Liver (tissue), 9 donors: Measurements from ENCODE around the gene C6orf132. TPM values are rescaled to one million over a fixed set of nuclear protein-coding genes. Genes with fewer than 3 reads are reported as not detected.

Experiments
- DNase-seq: peaks from one replicate; pipeline ENCODE4 v3.0.0-alpha.2; 2017; ENCODE audit warnings: low spot score
- H3K27ac ChIP-seq, 2 donors: one replicate each; pipeline ENCODE4 v1.7.0; 2013; ENCODE audit warnings: inconsistent platforms in 2 of 2, low read length in 2 of 2, control low read depth in 1 of 2, low read depth in 1 of 2, mild to moderate bottlenecking in 1 of 2
- H3K27me3 ChIP-seq, 4 donors: one replicate each; pipeline versions ENCODE4 v1.6.1 to v1.7.0; 2013; ENCODE audit warnings: low read length in 3 of 4, inconsistent platforms in 1 of 4, mild to moderate bottlenecking in 1 of 4, moderate library complexity in 1 of 4; ENCODE audit not compliant: control insufficient read depth in 4 of 4, insufficient read depth in 4 of 4
- H3K36me3 ChIP-seq, 4 donors: one replicate each; pipeline versions ENCODE4 v1.6.1 to v1.7.0; 2013; ENCODE audit warnings: low read length in 3 of 4, mild to moderate bottlenecking in 3 of 4, low read depth in 1 of 4, moderate library complexity in 1 of 4; ENCODE audit not compliant: control insufficient read depth in 4 of 4, insufficient read depth in 3 of 4
- H3K4me1 ChIP-seq, 4 donors: one replicate each; pipeline versions ENCODE4 v1.6.1 to v1.7.0; 2013; ENCODE audit warnings: low read length in 3 of 4, mild to moderate bottlenecking in 3 of 4, moderate library complexity in 1 of 4; ENCODE audit not compliant: control insufficient read depth in 4 of 4, insufficient read depth in 4 of 4
- H3K4me3 ChIP-seq, 3 donors: one replicate each; pipeline versions ENCODE4 v1.6.1 to v1.7.0; 2013; ENCODE audit warnings: low read length in 3 of 3, control low read depth in 1 of 3, low read depth in 1 of 3, mild to moderate bottlenecking in 1 of 3
- H3K9ac ChIP-seq, 2 donors: one replicate each; pipeline ENCODE4 v1.7.0; 2013; ENCODE audit warnings: low read length in 2 of 2, mild to moderate bottlenecking in 2 of 2, moderate library complexity in 2 of 2, control low read depth in 1 of 2, low read depth in 1 of 2
- H3K9me3 ChIP-seq, 4 donors: one replicate each; pipeline versions ENCODE4 v1.6.1 to v1.7.0; 2013; ENCODE audit warnings: low read length in 3 of 4; ENCODE audit not compliant: control insufficient read depth in 4 of 4
- CTCF ChIP-seq: fragments of 150-350 bp; IDR thresholded peaks from 2 replicates; pipeline ENCODE4 v1.5.1; 2017; ENCODE audit warnings: improper control_type of control experiment, low read depth, low read length; ENCODE audit not compliant: missing input control
- EGR1 ChIP-seq, 2 donors: IDR thresholded peaks; 2 replicates each; pipeline ENCODE4 v1.6.1; 2016 to 2018; ENCODE audit warnings: antibody characterized with exemption in 2 of 2, low read depth in 2 of 2
- FOXA1 ChIP-seq: IDR thresholded peaks from 2 replicates; pipeline ENCODE4 v1.6.1; 2016; ENCODE audit warnings: antibody characterized with exemption
- FOXA2 ChIP-seq: IDR thresholded peaks from 2 replicates; pipeline ENCODE4 v1.6.1; 2016; ENCODE audit warnings: antibody characterized with exemption
- GABPA ChIP-seq, 2 donors: IDR thresholded peaks in 1 of 2; conservative IDR thresholded peaks in 1 of 2; 2 replicates each; pipeline ENCODE4 v1.6.1; 2016; ENCODE audit warnings: antibody characterized with exemption in 2 of 2, mild to moderate bottlenecking in 1 of 2, moderate library complexity in 1 of 2
- HNF4A ChIP-seq, 2 donors: conservative IDR thresholded peaks; 2 replicates each; pipeline ENCODE4 v1.6.1; 2016; ENCODE audit warnings: antibody characterized with exemption in 2 of 2, mild to moderate bottlenecking in 2 of 2
- JUND ChIP-seq, 2 donors: IDR thresholded peaks; 2 replicates each; pipeline ENCODE4 v1.6.1; 2016; ENCODE audit warnings: antibody characterized with exemption in 2 of 2
- NR2F2 ChIP-seq: IDR thresholded peaks from 2 replicates; pipeline ENCODE4 v1.6.1; 2016; ENCODE audit warnings: antibody characterized with exemption
- RAD21 ChIP-seq, 2 donors: IDR thresholded peaks; 2 replicates each; pipeline ENCODE4 v1.6.1; 2016; ENCODE audit warnings: antibody characterized with exemption in 2 of 2, mild to moderate bottlenecking in 2 of 2
- RXRA ChIP-seq, 2 donors: IDR thresholded peaks; 2 replicates each; pipeline ENCODE4 v1.6.1; 2017 to 2018; ENCODE audit warnings: antibody characterized with exemption in 2 of 2, mild to moderate bottlenecking in 1 of 2
- SP1 ChIP-seq: IDR thresholded peaks from 2 replicates; pipeline ENCODE4 v1.6.1; 2018; ENCODE audit warnings: antibody characterized with exemption, mild to moderate bottlenecking
- YY1 ChIP-seq: IDR thresholded peaks from 2 replicates; pipeline ENCODE4 v1.6.1; 2016; ENCODE audit warnings: antibody characterized with exemption, mild to moderate bottlenecking
- WGBS: extraction: QIAGEN DNeasy Blood & Tissue Kit; methylation state at CpG from one replicate; pipeline ENCODE4 v1.1.7; 2013; 5-methylcytosine and 5-hydroxymethylcytosine counted together
- polyA plus RNA-seq, 2 donors: library from polyadenylated mRNA; stranded (reverse) in 1 of 2; unstranded in 1 of 2; fragments of 200-250 nt in 1 of 2; fragments of >200 nt in 1 of 2; fragmentation: Nextera tagmentation in 1 of 2; extraction: Ambion mirVana in 1 of 2; gene quantifications; one replicate each; pipeline versions ENCODE4 v1.2.1 to v1.2.3, GENCODE V29; 2013 to 2015
- total RNA-seq, 2 donors: library from RNA; depleted of rRNA; stranded (reverse); fragments of >200 nt; gene quantifications; one replicate each; pipeline ENCODE4 v1.2.3, GENCODE V29; 2014
- TF ChIP-seq, protein P1 (sequence below): IDR thresholded peaks from 2 replicates; pipeline ENCODE4 v1.6.1; 2016; ENCODE audit warnings: antibody characterized with exemption, mild to moderate bottlenecking
- TF ChIP-seq, protein P2 (sequence below): IDR thresholded peaks from 2 replicates; pipeline ENCODE4 v1.6.1; 2016; ENCODE audit warnings: antibody characterized with exemption
- donor health status: healthy.
- donor health status: healthy.
- donor health status: healthy.
- donor health status: healthy.
- donor health status: healthy.

The C6orf132 gene
- total and polyA plus RNA-seq, 4 donors, result 0.07 to 0.25 (median 0.24) TPM; not detected in 1

GRCh38 chr6:42106112-42107023 lies 36.1 kb downstream of the C6orf132 start (continued):
- TF ChIP-seq, protein P1, sequence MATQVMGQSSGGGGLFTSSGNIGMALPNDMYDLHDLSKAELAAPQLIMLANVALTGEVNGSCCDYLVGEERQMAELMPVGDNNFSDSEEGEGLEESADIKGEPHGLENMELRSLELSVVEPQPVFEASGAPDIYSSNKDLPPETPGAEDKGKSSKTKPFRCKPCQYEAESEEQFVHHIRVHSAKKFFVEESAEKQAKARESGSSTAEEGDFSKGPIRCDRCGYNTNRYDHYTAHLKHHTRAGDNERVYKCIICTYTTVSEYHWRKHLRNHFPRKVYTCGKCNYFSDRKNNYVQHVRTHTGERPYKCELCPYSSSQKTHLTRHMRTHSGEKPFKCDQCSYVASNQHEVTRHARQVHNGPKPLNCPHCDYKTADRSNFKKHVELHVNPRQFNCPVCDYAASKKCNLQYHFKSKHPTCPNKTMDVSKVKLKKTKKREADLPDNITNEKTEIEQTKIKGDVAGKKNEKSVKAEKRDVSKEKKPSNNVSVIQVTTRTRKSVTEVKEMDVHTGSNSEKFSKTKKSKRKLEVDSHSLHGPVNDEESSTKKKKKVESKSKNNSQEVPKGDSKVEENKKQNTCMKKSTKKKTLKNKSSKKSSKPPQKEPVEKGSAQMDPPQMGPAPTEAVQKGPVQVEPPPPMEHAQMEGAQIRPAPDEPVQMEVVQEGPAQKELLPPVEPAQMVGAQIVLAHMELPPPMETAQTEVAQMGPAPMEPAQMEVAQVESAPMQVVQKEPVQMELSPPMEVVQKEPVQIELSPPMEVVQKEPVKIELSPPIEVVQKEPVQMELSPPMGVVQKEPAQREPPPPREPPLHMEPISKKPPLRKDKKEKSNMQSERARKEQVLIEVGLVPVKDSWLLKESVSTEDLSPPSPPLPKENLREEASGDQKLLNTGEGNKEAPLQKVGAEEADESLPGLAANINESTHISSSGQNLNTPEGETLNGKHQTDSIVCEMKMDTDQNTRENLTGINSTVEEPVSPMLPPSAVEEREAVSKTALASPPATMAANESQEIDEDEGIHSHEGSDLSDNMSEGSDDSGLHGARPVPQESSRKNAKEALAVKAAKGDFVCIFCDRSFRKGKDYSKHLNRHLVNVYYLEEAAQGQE, result no peak
- TF ChIP-seq EGR1 (IDR thresholded peaks at IDR 0.05; ENCODE audit: low read depth in 2 of 2) (no peak), JUND (IDR thresholded peaks at IDR 0.05) (no peak)

GRCh38 chr6:42105709-42106108 lies 36.7 kb downstream of the C6orf132 start:
- no peaks in the 10 kb centered on the region for H3K27me3 ChIP-seq
- H3K4me1 ChIP-seq, result peaks cover 0 to 5% (median 2%) of the 10 kb centered on the region in 4 donors
- no peak for TF ChIP-seq NR2F2
- TF ChIP-seq GABPA (IDR thresholded peaks at IDR 0.05 in 1 of 2, conservative IDR thresholded peaks at IDR 0.05 in 1 of 2), result no peak
- no peak for TF ChIP-seq SP1
- no peak for TF ChIP-seq CTCF
- TF ChIP-seq HNF4A (conservative IDR thresholded peaks at IDR 0.05), result no peak
- TF ChIP-seq RXRA (IDR thresholded peaks at IDR 0.05), result no peak
- TF ChIP-seq FOXA1, result no peak
- TF ChIP-seq RAD21 (IDR thresholded peaks at IDR 0.05), result no peak
- TF ChIP-seq EGR1 (IDR thresholded peaks at IDR 0.05; ENCODE audit: low read depth in 2 of 2), result no peak
- WGBS, result 92% methylated on average over 1 of the region's 1 CpG
- no peak overlapping the region for H3K4me3 ChIP-seq
- no peak for DNase-seq
- no peaks in the 10 kb centered on the region for H3K36me3 ChIP-seq
- H3K9ac ChIP-seq, result no peak overlapping the region
- H3K27ac ChIP-seq, result no peak overlapping the region
- no peaks in the 10 kb centered on the region for H3K9me3 ChIP-seq

DNA sequence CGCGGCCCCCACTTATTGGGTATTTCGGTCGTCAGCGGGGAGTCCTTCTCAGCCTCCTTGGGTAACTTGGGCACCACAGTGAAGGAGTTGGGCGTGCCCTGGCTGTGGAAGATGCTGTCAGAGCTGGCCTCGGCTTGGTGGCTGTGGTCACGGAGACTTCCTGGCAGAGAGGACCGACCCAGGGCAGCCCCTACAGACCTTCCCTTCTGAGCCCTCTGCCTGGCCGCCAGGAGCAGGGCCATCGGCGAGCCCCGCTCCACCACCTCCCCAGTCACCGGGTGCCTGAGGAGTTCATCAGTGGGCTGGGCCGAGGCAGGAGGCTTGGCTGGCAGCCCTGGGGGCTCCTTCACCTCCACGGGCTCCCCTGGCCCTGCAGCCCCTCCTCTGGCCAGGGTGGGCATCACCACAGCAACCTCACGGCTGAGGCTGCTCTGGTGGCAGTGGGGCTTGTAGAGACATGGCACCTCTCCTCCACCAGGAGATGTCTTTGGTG lies 37.2 kb downstream of the C6orf132 start:
- Histone ChIP-seq H3K9me3 (no peaks in the 10 kb centered on the region), H3K4me1 (peaks cover 0 to 5% (median 2%) of the 10 kb centered on the region in 4 donors), H3K36me3 (no peaks in the 10 kb centered on the region), H3K27me3 (no peaks in the 10 kb centered on the region), H3K4me3 (no peak overlapping the region), H3K9ac (no peak overlapping the region), H3K27ac (no peak overlapping the region)
- WGBS, result 92% methylated on average over 17 of the region's 17 CpGs
- no peak for DNase-seq
- TF ChIP-seq NR2F2 (no peak), CTCF (no peak), EGR1 (IDR thresholded peaks at IDR 0.05; ENCODE audit: low read depth in 2 of 2) (no peak), FOXA2 (no peak), FOXA1 (no peak), HNF4A (conservative IDR thresholded peaks at IDR 0.05) (no peak), RAD21 (IDR thresholded peaks at IDR 0.05) (no peak), JUND (IDR thresholded peaks at IDR 0.05) (no peak), YY1 (no peak)
- TF ChIP-seq, protein P1, result no peak
- TF ChIP-seq, protein P2, sequence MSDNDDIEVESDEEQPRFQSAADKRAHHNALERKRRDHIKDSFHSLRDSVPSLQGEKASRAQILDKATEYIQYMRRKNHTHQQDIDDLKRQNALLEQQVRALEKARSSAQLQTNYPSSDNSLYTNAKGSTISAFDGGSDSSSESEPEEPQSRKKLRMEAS, result no peak
